Spleen (tissue), 11 donors: ENCODE data around the gene ALDOA. TPM values are rescaled to one million over a fixed set of nuclear protein-coding genes. Genes with fewer than 3 reads are reported as not detected.
A peak's percentile ranks its signal among the peaks of the same experiment; 100 is the strongest.

Source experiments
- DNase-seq: peaks from one replicate; pipeline ENCODE4 v3.0.0-alpha.2; 2020
- H3K27ac ChIP-seq, 8 donors: fragments of 200-600 bp; sonication (generic) in 7 of 8; 1 replicate in 4 of 8; 2 replicates in 4 of 8; pipeline versions ENCODE4 v1.5.0 to v1.8.0; 2016 to 2021; ENCODE audit warnings: inconsistent platforms in 4 of 8, mild to moderate bottlenecking in 4 of 8, moderate library complexity in 1 of 8
- H3K27me3 ChIP-seq, 7 donors: fragments of 200-600 bp; sonication (generic) in 6 of 7; replicated peaks in 1 of 7; 1 replicate in 4 of 7; 2 replicates in 3 of 7; pipeline versions ENCODE4 v1.5.0 to v1.8.0; 2016 to 2021; ENCODE audit warnings: inconsistent platforms in 3 of 7, mild to moderate bottlenecking in 1 of 7
- H3K36me3 ChIP-seq, 6 donors: fragments of 200-600 bp; sonication (generic) in 5 of 6; 1 replicate in 4 of 6; 2 replicates in 2 of 6; pipeline versions ENCODE4 v1.5.0 to v1.8.0; 2016 to 2021; ENCODE audit warnings: inconsistent platforms in 2 of 6
- H3K4me1 ChIP-seq, 6 donors: fragments of 200-600 bp; sonication (generic) in 5 of 6; 1 replicate in 3 of 6; 2 replicates in 3 of 6; pipeline versions ENCODE4 v1.5.0 to v1.8.0; 2016 to 2021; ENCODE audit warnings: inconsistent platforms in 3 of 6
- H3K4me3 ChIP-seq, 8 donors: fragments of 200-600 bp; sonication (generic) in 7 of 8; 1 replicate in 4 of 8; 2 replicates in 4 of 8; pipeline versions ENCODE4 v1.5.0 to v1.8.0; 2016 to 2021; ENCODE audit warnings: inconsistent platforms in 4 of 8, mild to moderate bottlenecking in 4 of 8, moderate library complexity in 2 of 8
- H3K9me3 ChIP-seq, 8 donors: fragments of 200-600 bp; sonication (generic) in 7 of 8; 1 replicate in 4 of 8; 2 replicates in 4 of 8; pipeline versions ENCODE4 v1.5.0 to v1.8.0; 2016 to 2021; ENCODE audit warnings: inconsistent platforms in 4 of 8
- CTCF ChIP-seq, 11 experiments: fragments of 200-600 bp in 7 of 11; fragments of 450-650 bp in 4 of 11; sonication (generic) in 4 of 11; IDR thresholded peaks in 8 of 11; conservative IDR thresholded peaks in 3 of 11; 1 replicate in 7 of 11; 2 replicates in 4 of 11; pipeline versions ENCODE4 v1.4.0 to v1.8.0; 2016 to 2021; ENCODE audit warnings: antibody characterized with exemption in 11 of 11, inconsistent platforms in 4 of 11, mild to moderate bottlenecking in 1 of 11
- POLR2A ChIP-seq, 3 donors: fragments of 450-650 bp; IDR thresholded peaks; one replicate each; pipeline ENCODE4 v1.5.1; 2017; ENCODE audit warnings: antibody characterized with exemption in 3 of 3, mild to moderate bottlenecking in 1 of 3
- POLR2AphosphoS5 ChIP-seq, 3 donors: sonication (generic); formaldehyde crosslinking; IDR thresholded peaks; one replicate each; pipeline ENCODE4 v1.5.1; 2017; ENCODE audit warnings: antibody characterized with exemption in 3 of 3
- WGBS, 5 donors: extraction: QIAGEN DNeasy Blood & Tissue Kit in 3 of 5; methylation state at CpG; one replicate each; pipeline versions ENCODE4 v1.1.5 to v1.1.7; 2013 to 2018; 5-methylcytosine and 5-hydroxymethylcytosine counted together
- intact Hi-C: fragments of 100-400 bp; cut with DNase I; formaldehyde crosslinking; loops from one replicate; pipeline ENCODE4 v1.15.0; 2023; ENCODE audit warnings: low total_unique reads
- polyA plus RNA-seq, 3 donors: library from polyadenylated mRNA; stranded (reverse); fragments of 200-250 nt; gene quantifications; one replicate each; pipeline ENCODE4 v1.2.1, GENCODE V29; 2013
- total RNA-seq, 7 donors: library from RNA; depleted of rRNA in 3 of 7; stranded (reverse); fragments of >200 nt in 3 of 7; fragmentation: NEBNext Ultra II Directional in 4 of 7; extraction: Animal tissue kit (Norgen Biotek cat#: 25700) in 4 of 7; gene quantifications; one replicate each; pipeline versions ENCODE4 v1.1.0 to v1.2.1, GENCODE V29; 2016 to 2021
- donor health status: healthy with polysubstance abuse.
- donor health status: DM: no; HTN: no; CAD: no; lungs with moderate emphysema.
- donor health status: DM: no; HTN: no; CAD: no.
- donor health status: Bipolar disorder and iron deficiency.
- donor health status: healthy.
- donor health status: DM: no; HTN: no; CAD: no.
- donor health status: DM: yes; HTN: yes; CAD: no.

The ALDOA gene
- total and polyA plus RNA-seq, 10 donors: 424 to 880 (median 598) TPM

DNA sequence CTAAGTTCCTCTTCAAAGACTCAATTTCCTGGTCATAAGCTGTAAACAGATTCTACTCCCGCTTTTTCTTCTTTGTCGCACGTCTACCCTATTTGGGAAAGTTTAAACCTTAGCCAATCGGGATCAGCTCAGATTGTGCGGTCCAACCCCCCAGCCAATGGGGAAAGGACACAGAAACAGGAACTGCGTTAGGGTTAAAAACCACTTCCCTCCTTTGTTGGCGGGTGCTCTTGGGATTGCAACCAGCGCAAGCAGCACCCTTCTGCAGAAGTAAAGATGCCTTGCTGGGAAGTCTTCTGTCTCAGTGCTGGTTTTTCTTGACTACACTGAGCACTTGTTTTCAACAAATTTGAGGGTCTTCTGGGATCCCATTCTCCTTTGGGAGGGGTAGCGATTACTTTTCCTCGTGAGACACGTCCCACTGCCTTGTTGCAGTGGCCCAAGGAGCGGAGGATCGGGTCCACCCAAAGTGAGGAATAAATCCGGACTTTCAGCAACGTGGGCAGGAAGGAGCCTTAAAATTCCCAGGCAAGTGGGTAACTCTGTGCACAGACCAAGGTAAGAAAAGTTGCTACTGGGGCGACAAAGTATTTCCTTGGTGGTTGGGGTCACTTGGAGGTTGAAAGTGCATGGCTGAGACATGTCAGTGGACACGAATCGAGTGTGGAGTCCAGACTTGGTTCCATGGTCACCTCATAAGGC is 31.5 kb downstream of the ALDOA start:
- intact Hi-C loops: no loop called here
- peak overlapping the region in 6 of 8 donors; percentile 52 to 84 (median 73) for H3K4me3 ChIP-seq

GRCh38 chr16:30104090-30104489 is 38.5 kb downstream of the ALDOA start:
- no peak overlapping the region for H3K27ac ChIP-seq
- peaks cover 0 to 23% (median 9%) of the 10 kb centered on the region in 8 donors for H3K9me3 ChIP-seq
- TF ChIP-seq CTCF (IDR thresholded peaks at IDR 0.05 in 8 of 11, conservative IDR thresholded peaks at IDR 0.05 in 3 of 11): no peak
- no peak for TF ChIP-seq POLR2A (IDR thresholded peaks at IDR 0.05)
- TF ChIP-seq POLR2AphosphoS5 (IDR thresholded peaks at IDR 0.05): no peak
- DNase-seq: no peak
- no peak overlapping the region for H3K4me3 ChIP-seq
- WGBS, 5 donors: 83 to 96% (median 90%) methylated on average over 4 of the region's 4 CpGs
- H3K27me3 ChIP-seq: no peaks in the 10 kb centered on the region
- no peaks in the 10 kb centered on the region for H3K4me1 ChIP-seq
- H3K36me3 ChIP-seq: peaks cover 3 to 58% (median 35%) of the 10 kb centered on the region in 6 donors
- intact Hi-C loops: no loop called here

More for the DNA sequence above, 31.5 kb downstream of the ALDOA start:
- peaks cover 5 to 52% (median 36%) of the 10 kb centered on the region in 8 donors for H3K9me3 ChIP-seq
- peaks cover 0 to 25% (median 15%) of the 10 kb centered on the region in 6 donors for H3K36me3 ChIP-seq
- peak overlapping the region; percentile 91 to 98 (median 97) for H3K27ac ChIP-seq
- 87 to 92% (median 90%) methylated on average over 18 of the region's 18 CpGs for WGBS, 5 donors
- no peak for DNase-seq
- no peaks in the 10 kb centered on the region for H3K27me3 ChIP-seq
- peak in 3 of 11 experiments; percentile 14 to 42 (median 22) for TF ChIP-seq CTCF (IDR thresholded peaks at IDR 0.05 in 8 of 11, conservative IDR thresholded peaks at IDR 0.05 in 3 of 11)
- no peak for TF ChIP-seq POLR2A (IDR thresholded peaks at IDR 0.05)
- H3K4me1 ChIP-seq: peaks cover 27 to 45% (median 41%) of the 10 kb centered on the region in 6 donors

DNA sequence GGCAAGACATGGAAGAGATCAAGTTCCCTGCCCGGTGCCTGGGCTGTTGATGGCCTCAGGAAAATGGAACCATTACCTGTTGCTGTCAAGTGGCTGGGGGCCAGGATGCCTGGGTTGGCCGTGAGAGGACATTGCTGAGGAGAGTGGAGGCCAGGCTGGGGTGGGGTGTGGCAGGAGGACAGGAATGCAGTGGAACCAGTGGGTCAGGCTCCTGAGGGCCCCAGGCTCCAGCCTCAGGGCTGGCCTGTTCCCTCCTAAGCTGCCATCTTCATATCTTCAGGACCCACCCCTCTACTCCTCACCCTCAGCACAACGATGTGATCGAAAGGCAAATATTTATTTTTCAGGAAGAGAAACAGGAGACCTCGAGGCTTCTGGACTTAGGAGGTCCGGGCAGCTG is 38.9 kb downstream of the ALDOA start:
- DNase-seq: no peak
- peaks cover 0 to 19% (median 5%) of the 10 kb centered on the region in 8 donors for H3K9me3 ChIP-seq
- intact Hi-C loops: no loop called here
- TF ChIP-seq POLR2AphosphoS5 (IDR thresholded peaks at IDR 0.05) (peak in 1 of 3 donors; percentile 18), CTCF (IDR thresholded peaks at IDR 0.05 in 8 of 11, conservative IDR thresholded peaks at IDR 0.05 in 3 of 11) (no peak)
- H3K4me3 ChIP-seq: no peak overlapping the region
- no peaks in the 10 kb centered on the region for H3K4me1 ChIP-seq
- no peak overlapping the region for H3K27ac ChIP-seq
- H3K27me3 ChIP-seq: no peaks in the 10 kb centered on the region
- 85 to 93% (median 89%) methylated on average over 6 of the region's 6 CpGs for WGBS, 5 donors
- H3K36me3 ChIP-seq: peaks cover 3 to 62% (median 37%) of the 10 kb centered on the region in 6 donors

- H3K36me3 ChIP-seq: peaks cover 3 to 95% (median 60%) of the 10 kb centered on the region in 6 donors
- peaks cover 0 to 13% (median 3%) of the 10 kb centered on the region in 6 donors for H3K4me1 ChIP-seq
- no peak overlapping the region for H3K4me3 ChIP-seq
- no peak for TF ChIP-seq POLR2A (IDR thresholded peaks at IDR 0.05)
- TF ChIP-seq POLR2AphosphoS5 (IDR thresholded peaks at IDR 0.05): no peak
- TF ChIP-seq CTCF (IDR thresholded peaks at IDR 0.05 in 8 of 11, conservative IDR thresholded peaks at IDR 0.05 in 3 of 11): no peak
- H3K27me3 ChIP-seq: no peaks in the 10 kb centered on the region
- intact Hi-C loops: no loop called here
- no peaks in the 10 kb centered on the region for H3K9me3 ChIP-seq
- WGBS, 5 donors: 80 to 92% (median 90%) methylated on average over 14 to 15 of the region's 15 CpGs
- no peak for DNase-seq
- no peak overlapping the region for H3K27ac ChIP-seq
These were observed 42.7 kb downstream of the ALDOA start for GRCh38 chr16:30108059-30108850.
